Hematopoietic multipotent progenitor cell treated with erythropoietin and hydrocortisone succinate and interleukin-3 and kit ligand, for 8 days (in vitro differentiated cells): ENCODE measurements around the gene PCDHGA8.

Experiments
- DNase-seq: peaks from one replicate; pipeline ENCODE4 v3.0.0-alpha.2; 2015

The PCDHGA8 gene

GRCh38 chr5:141437221-141437620 lies 44.8 kb downstream of the PCDHGA8 start:
- no peak for DNase-seq

- DNase-seq, result no peak
Observed at GRCh38 chr5:141439411-141440141, 47.1 kb downstream of the PCDHGA8 start.

- DNase-seq, result no peak
Observed at GRCh38 chr5:141440341-141440740, 47.9 kb downstream of the PCDHGA8 start.

GRCh38 chr5:141441571-141442170 lies 49.2 kb downstream of the PCDHGA8 start:
- DNase-seq, result no peak
